Liver (tissue), 9 donors: ENCODE data around the gene AGER. TPM values are rescaled to one million over a fixed set of nuclear protein-coding genes. Genes with fewer than 3 reads are reported as not detected.

ENCODE experiments used
- DNase-seq: peaks from one replicate; pipeline ENCODE4 v3.0.0-alpha.2; 2017; ENCODE audit warnings: low spot score
- H3K27ac ChIP-seq, 2 donors: one replicate each; pipeline ENCODE4 v1.7.0; 2013; ENCODE audit warnings: inconsistent platforms in 2 of 2, low read length in 2 of 2, control low read depth in 1 of 2, low read depth in 1 of 2, mild to moderate bottlenecking in 1 of 2
- H3K27me3 ChIP-seq, 4 donors: one replicate each; pipeline versions ENCODE4 v1.6.1 to v1.7.0; 2013; ENCODE audit warnings: low read length in 3 of 4, inconsistent platforms in 1 of 4, mild to moderate bottlenecking in 1 of 4, moderate library complexity in 1 of 4; ENCODE audit not compliant: control insufficient read depth in 4 of 4, insufficient read depth in 4 of 4
- H3K36me3 ChIP-seq, 4 donors: one replicate each; pipeline versions ENCODE4 v1.6.1 to v1.7.0; 2013; ENCODE audit warnings: low read length in 3 of 4, mild to moderate bottlenecking in 3 of 4, low read depth in 1 of 4, moderate library complexity in 1 of 4; ENCODE audit not compliant: control insufficient read depth in 4 of 4, insufficient read depth in 3 of 4
- H3K4me1 ChIP-seq, 4 donors: one replicate each; pipeline versions ENCODE4 v1.6.1 to v1.7.0; 2013; ENCODE audit warnings: low read length in 3 of 4, mild to moderate bottlenecking in 3 of 4, moderate library complexity in 1 of 4; ENCODE audit not compliant: control insufficient read depth in 4 of 4, insufficient read depth in 4 of 4
- H3K4me3 ChIP-seq, 3 donors: one replicate each; pipeline versions ENCODE4 v1.6.1 to v1.7.0; 2013; ENCODE audit warnings: low read length in 3 of 3, control low read depth in 1 of 3, low read depth in 1 of 3, mild to moderate bottlenecking in 1 of 3
- H3K9ac ChIP-seq, 2 donors: one replicate each; pipeline ENCODE4 v1.7.0; 2013; ENCODE audit warnings: low read length in 2 of 2, mild to moderate bottlenecking in 2 of 2, moderate library complexity in 2 of 2, control low read depth in 1 of 2, low read depth in 1 of 2
- H3K9me3 ChIP-seq, 4 donors: one replicate each; pipeline versions ENCODE4 v1.6.1 to v1.7.0; 2013; ENCODE audit warnings: low read length in 3 of 4; ENCODE audit not compliant: control insufficient read depth in 4 of 4
- ATF3 ChIP-seq: IDR thresholded peaks from 2 replicates; pipeline ENCODE4 v1.6.1; 2016; ENCODE audit warnings: antibody characterized with exemption
- CTCF ChIP-seq: fragments of 150-350 bp; IDR thresholded peaks from 2 replicates; pipeline ENCODE4 v1.5.1; 2017; ENCODE audit warnings: improper control_type of control experiment, low read depth, low read length; ENCODE audit not compliant: missing input control
- EGR1 ChIP-seq, 2 donors: IDR thresholded peaks; 2 replicates each; pipeline ENCODE4 v1.6.1; 2016 to 2018; ENCODE audit warnings: antibody characterized with exemption in 2 of 2, low read depth in 2 of 2
- FOXA1 ChIP-seq: IDR thresholded peaks from 2 replicates; pipeline ENCODE4 v1.6.1; 2016; ENCODE audit warnings: antibody characterized with exemption
- FOXA2 ChIP-seq: IDR thresholded peaks from 2 replicates; pipeline ENCODE4 v1.6.1; 2016; ENCODE audit warnings: antibody characterized with exemption
- GABPA ChIP-seq, 2 donors: IDR thresholded peaks in 1 of 2; conservative IDR thresholded peaks in 1 of 2; 2 replicates each; pipeline ENCODE4 v1.6.1; 2016; ENCODE audit warnings: antibody characterized with exemption in 2 of 2, mild to moderate bottlenecking in 1 of 2, moderate library complexity in 1 of 2
- HNF4A ChIP-seq, 2 donors: conservative IDR thresholded peaks; 2 replicates each; pipeline ENCODE4 v1.6.1; 2016; ENCODE audit warnings: antibody characterized with exemption in 2 of 2, mild to moderate bottlenecking in 2 of 2
- HNF4G ChIP-seq: IDR thresholded peaks from 2 replicates; pipeline ENCODE4 v1.6.1; 2016; ENCODE audit warnings: antibody characterized with exemption
- JUND ChIP-seq, 2 donors: IDR thresholded peaks; 2 replicates each; pipeline ENCODE4 v1.6.1; 2016; ENCODE audit warnings: antibody characterized with exemption in 2 of 2
- MAX ChIP-seq: IDR thresholded peaks from 2 replicates; pipeline ENCODE4 v1.6.1; 2016; ENCODE audit warnings: antibody characterized with exemption
- NR2F2 ChIP-seq: IDR thresholded peaks from 2 replicates; pipeline ENCODE4 v1.6.1; 2016; ENCODE audit warnings: antibody characterized with exemption
- RAD21 ChIP-seq, 2 donors: IDR thresholded peaks; 2 replicates each; pipeline ENCODE4 v1.6.1; 2016; ENCODE audit warnings: antibody characterized with exemption in 2 of 2, mild to moderate bottlenecking in 2 of 2
- REST ChIP-seq: IDR thresholded peaks from 2 replicates; pipeline ENCODE4 v1.6.1; 2016; ENCODE audit warnings: antibody characterized with exemption, mild to moderate bottlenecking
- RXRA ChIP-seq, 2 donors: IDR thresholded peaks; 2 replicates each; pipeline ENCODE4 v1.6.1; 2017 to 2018; ENCODE audit warnings: antibody characterized with exemption in 2 of 2, mild to moderate bottlenecking in 1 of 2
- SP1 ChIP-seq: IDR thresholded peaks from 2 replicates; pipeline ENCODE4 v1.6.1; 2018; ENCODE audit warnings: antibody characterized with exemption, mild to moderate bottlenecking
- TAF1 ChIP-seq: conservative IDR thresholded peaks from 2 replicates; pipeline ENCODE4 v1.6.1; 2016; ENCODE audit warnings: antibody characterized with exemption, mild to moderate bottlenecking
- YY1 ChIP-seq: IDR thresholded peaks from 2 replicates; pipeline ENCODE4 v1.6.1; 2016; ENCODE audit warnings: antibody characterized with exemption, mild to moderate bottlenecking
- ZBTB33 ChIP-seq: IDR thresholded peaks from 2 replicates; pipeline ENCODE4 v1.6.1; 2016; ENCODE audit warnings: antibody characterized with exemption
- WGBS: extraction: QIAGEN DNeasy Blood & Tissue Kit; methylation state at CpG from one replicate; pipeline ENCODE4 v1.1.7; 2013; 5-methylcytosine and 5-hydroxymethylcytosine counted together
- polyA plus RNA-seq, 2 donors: library from polyadenylated mRNA; stranded (reverse) in 1 of 2; unstranded in 1 of 2; fragments of 200-250 nt in 1 of 2; fragments of >200 nt in 1 of 2; fragmentation: Nextera tagmentation in 1 of 2; extraction: Ambion mirVana in 1 of 2; gene quantifications; one replicate each; pipeline versions ENCODE4 v1.2.1 to v1.2.3, GENCODE V29; 2013 to 2015
- total RNA-seq, 2 donors: library from RNA; depleted of rRNA; stranded (reverse); fragments of >200 nt; gene quantifications; one replicate each; pipeline ENCODE4 v1.2.3, GENCODE V29; 2014
- donor health status: healthy.
- donor health status: healthy.
- donor health status: healthy.
- donor health status: healthy.
- donor health status: healthy.

Gene AGER
- total and polyA plus RNA-seq, 4 donors: 0.47 to 0.92 (median 0.83) TPM

GRCh38 chr6:32153564-32154513 is 30.2 kb downstream of the AGER start, which contains the start of gene PPT2:
TSS of gene PPT2 (plus strand) at chr6:32154141. CDS start at chr6:32154595, 454 bp downstream.
- H3K4me1 ChIP-seq: peaks cover 6 to 26% (median 13%) of the 10 kb centered on the region in 4 donors

More at GRCh38 chr6:32153564-32154513, 30.2 kb downstream of the AGER start, which contains the start of gene PPT2:
- Histone ChIP-seq H3K27me3 (peaks cover 0 to 5% (median 0%) of the 10 kb centered on the region in 4 donors), H3K9ac (peak within 1 kb of the TSS; percentile 77 to 81), H3K27ac (peak within 1 kb of the TSS; percentile 87 to 88), H3K9me3 (no peaks in the 10 kb centered on the region), H3K36me3 (peaks cover 3 to 11% (median 10%) of the 10 kb centered on the region in 4 donors), H3K4me3 (peak within 1 kb of the TSS; percentile 66 to 97 (median 82))
- no peak for TF ChIP-seq MAX
- peak; percentile 52 for TF ChIP-seq SP1
- no peak for TF ChIP-seq RAD21 (IDR thresholded peaks at IDR 0.05)
- TF ChIP-seq TAF1: no peak
- peak; percentile 47 to 80 for TF ChIP-seq GABPA (IDR thresholded peaks at IDR 0.05 in 1 of 2, conservative IDR thresholded peaks at IDR 0.05 in 1 of 2)
- TF ChIP-seq EGR1 (IDR thresholded peaks at IDR 0.05; ENCODE audit: low read depth in 2 of 2): no peak
- TF ChIP-seq JUND (IDR thresholded peaks at IDR 0.05): no peak
- peak; percentile 13 for TF ChIP-seq CTCF
- TF ChIP-seq HNF4A (conservative IDR thresholded peaks at IDR 0.05): peak in 1 of 2 donors; percentile 10
- no peak for TF ChIP-seq FOXA1
- peak; percentile 66 for TF ChIP-seq ZBTB33
- TF ChIP-seq NR2F2: peak; percentile 65
- TF ChIP-seq RXRA (IDR thresholded peaks at IDR 0.05): peak; percentile 34 to 52
- TF ChIP-seq ATF3: no peak
- peak; percentile 25 for TF ChIP-seq YY1
- peak; percentile 21 for TF ChIP-seq REST
- peak; percentile 19 for TF ChIP-seq HNF4G
- no peak for TF ChIP-seq FOXA2
- 5% methylated on average over 52 of the region's 52 CpGs for WGBS
- peak; percentile 85 for DNase-seq
